ENCODE results near the gene TCF3.

Gene TCF3

DNA sequence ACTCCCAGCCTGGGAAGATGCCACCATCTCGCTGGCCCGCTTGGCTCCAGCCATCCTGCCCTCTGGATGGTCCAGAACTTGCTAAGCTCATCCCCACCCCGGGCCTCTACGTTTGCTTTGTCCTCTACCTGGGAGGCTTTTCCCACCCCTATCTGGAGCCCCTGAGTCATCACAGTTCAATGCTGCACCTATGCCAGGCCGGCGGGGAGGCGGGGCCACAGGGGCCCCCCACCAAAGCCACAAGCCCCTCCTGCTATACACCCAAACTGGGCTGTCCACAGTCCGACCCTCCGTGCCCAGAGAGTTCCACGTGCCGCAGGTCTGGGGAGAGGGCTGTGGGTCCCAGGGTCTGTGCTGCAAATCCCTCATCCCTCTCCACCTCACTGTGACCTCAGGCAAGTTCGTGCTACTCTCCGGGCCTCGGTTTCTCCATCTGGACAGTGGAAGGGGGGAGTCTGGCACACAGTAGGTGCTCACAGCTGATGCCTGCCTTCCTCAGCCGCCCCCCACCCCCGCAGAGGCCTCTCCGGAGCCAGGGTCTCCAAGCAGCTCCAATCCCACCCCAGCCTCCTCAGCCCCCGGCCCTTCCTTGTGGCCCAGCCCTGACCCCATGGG is 1.9 kb upstream of the TCF3 start:
- H3K27me3 ChIP-seq (ENCODE audit: insufficient read depth, low read length, poor library complexity) = no peaks in the 10 kb centered on the region
- ATAC-seq (ENCODE audit: insufficient read depth, low read depth) (no peak), DNase-seq (no peak)
- no peak overlapping the region for H3K4me3 ChIP-seq (ENCODE audit: low read depth in 1 of 2, low read length in 2 of 2)
- peaks cover 25% of the 10 kb centered on the region for H3K4me1 ChIP-seq (ENCODE audit: insufficient read depth, low read length)
- peaks cover 29% of the 10 kb centered on the region for H3K79me2 ChIP-seq (ENCODE audit: insufficient read depth, low read length)
- no peak overlapping the region for H3K27ac ChIP-seq (ENCODE audit: low read length)
- H2AFZ ChIP-seq (ENCODE audit: low read depth, low read length) = no peak overlapping the region
- peaks cover 11% of the 10 kb centered on the region for H3K36me3 ChIP-seq (ENCODE audit: insufficient read depth, low read length)
- no peak overlapping the region for H3K9ac ChIP-seq (ENCODE audit: low read depth, low read length)
- TF ChIP-seq EZH2 (IDR thresholded peaks at IDR 0.05; ENCODE audit: borderline replicate concordance, low read depth, low read length, severe bottlenecking) = no peak
- TF ChIP-seq, protein P1, sequence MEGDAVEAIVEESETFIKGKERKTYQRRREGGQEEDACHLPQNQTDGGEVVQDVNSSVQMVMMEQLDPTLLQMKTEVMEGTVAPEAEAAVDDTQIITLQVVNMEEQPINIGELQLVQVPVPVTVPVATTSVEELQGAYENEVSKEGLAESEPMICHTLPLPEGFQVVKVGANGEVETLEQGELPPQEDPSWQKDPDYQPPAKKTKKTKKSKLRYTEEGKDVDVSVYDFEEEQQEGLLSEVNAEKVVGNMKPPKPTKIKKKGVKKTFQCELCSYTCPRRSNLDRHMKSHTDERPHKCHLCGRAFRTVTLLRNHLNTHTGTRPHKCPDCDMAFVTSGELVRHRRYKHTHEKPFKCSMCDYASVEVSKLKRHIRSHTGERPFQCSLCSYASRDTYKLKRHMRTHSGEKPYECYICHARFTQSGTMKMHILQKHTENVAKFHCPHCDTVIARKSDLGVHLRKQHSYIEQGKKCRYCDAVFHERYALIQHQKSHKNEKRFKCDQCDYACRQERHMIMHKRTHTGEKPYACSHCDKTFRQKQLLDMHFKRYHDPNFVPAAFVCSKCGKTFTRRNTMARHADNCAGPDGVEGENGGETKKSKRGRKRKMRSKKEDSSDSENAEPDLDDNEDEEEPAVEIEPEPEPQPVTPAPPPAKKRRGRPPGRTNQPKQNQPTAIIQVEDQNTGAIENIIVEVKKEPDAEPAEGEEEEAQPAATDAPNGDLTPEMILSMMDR (IDR thresholded peaks at IDR 0.05; ENCODE audit: borderline replicate concordance, extremely low read depth, low read length, poor library complexity, severe bottlenecking) = no peak
- H3K9me3 ChIP-seq (ENCODE audit: insufficient read depth, low read length, severe bottlenecking) = no peaks in the 10 kb centered on the region
- no peak overlapping the region for H3K4me2 ChIP-seq (ENCODE audit: insufficient read depth, low read length)
- H4K20me1 ChIP-seq (ENCODE audit: insufficient read depth, low read length) = peaks cover 18% of the 10 kb centered on the region

DNA sequence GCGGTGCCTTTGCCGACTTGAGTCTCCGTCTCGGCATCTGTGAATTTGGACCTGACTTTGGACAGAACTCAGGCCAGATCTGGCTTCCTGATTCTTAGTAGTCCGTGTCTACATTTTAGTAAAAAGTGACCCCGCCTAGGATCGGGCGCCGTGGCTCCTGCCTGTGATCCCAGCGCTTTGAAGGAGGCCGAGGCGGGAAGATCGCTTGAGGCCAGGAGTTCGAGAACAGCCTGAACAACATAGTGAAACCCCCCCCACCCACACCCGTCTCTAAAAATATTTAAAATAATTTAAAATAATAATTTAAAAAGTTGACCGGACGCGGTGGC is 849 bp upstream of the TCF3 start:
- H3K9me3 ChIP-seq (ENCODE audit: insufficient read depth, low read length, severe bottlenecking) = no peaks in the 10 kb centered on the region
- peaks cover 39% of the 10 kb centered on the region for H3K79me2 ChIP-seq (ENCODE audit: insufficient read depth, low read length)
- peak overlapping the region; percentile 95 for H2AFZ ChIP-seq (ENCODE audit: low read depth, low read length)
- H3K36me3 ChIP-seq (ENCODE audit: insufficient read depth, low read length) = peaks cover 21% of the 10 kb centered on the region
- no peak for DNase-seq
- TF ChIP-seq, protein P1 (IDR thresholded peaks at IDR 0.05; ENCODE audit: borderline replicate concordance, extremely low read depth, low read length, poor library complexity, severe bottlenecking) = no peak
- TF ChIP-seq EZH2 (IDR thresholded peaks at IDR 0.05; ENCODE audit: borderline replicate concordance, low read depth, low read length, severe bottlenecking) = no peak
- H4K20me1 ChIP-seq (ENCODE audit: insufficient read depth, low read length) = peaks cover 28% of the 10 kb centered on the region
- H3K4me2 ChIP-seq (ENCODE audit: insufficient read depth, low read length) = peak overlapping the region; percentile 86
- ATAC-seq (ENCODE audit: insufficient read depth, low read depth) = no peak
- H3K4me1 ChIP-seq (ENCODE audit: insufficient read depth, low read length) = peaks cover 25% of the 10 kb centered on the region
- H3K9ac ChIP-seq (ENCODE audit: low read depth, low read length) = peak overlapping the region; percentile 84
- peak overlapping the region; percentile 39 to 83; a peak in 3 of 4 replicates for H3K4me3 ChIP-seq (ENCODE audit: low read depth in 1 of 2, low read length in 2 of 2)
- peak overlapping the region; percentile 88 for H3K27ac ChIP-seq (ENCODE audit: low read length)
- H3K27me3 ChIP-seq (ENCODE audit: insufficient read depth, low read length, poor library complexity) = no peaks in the 10 kb centered on the region

DNA sequence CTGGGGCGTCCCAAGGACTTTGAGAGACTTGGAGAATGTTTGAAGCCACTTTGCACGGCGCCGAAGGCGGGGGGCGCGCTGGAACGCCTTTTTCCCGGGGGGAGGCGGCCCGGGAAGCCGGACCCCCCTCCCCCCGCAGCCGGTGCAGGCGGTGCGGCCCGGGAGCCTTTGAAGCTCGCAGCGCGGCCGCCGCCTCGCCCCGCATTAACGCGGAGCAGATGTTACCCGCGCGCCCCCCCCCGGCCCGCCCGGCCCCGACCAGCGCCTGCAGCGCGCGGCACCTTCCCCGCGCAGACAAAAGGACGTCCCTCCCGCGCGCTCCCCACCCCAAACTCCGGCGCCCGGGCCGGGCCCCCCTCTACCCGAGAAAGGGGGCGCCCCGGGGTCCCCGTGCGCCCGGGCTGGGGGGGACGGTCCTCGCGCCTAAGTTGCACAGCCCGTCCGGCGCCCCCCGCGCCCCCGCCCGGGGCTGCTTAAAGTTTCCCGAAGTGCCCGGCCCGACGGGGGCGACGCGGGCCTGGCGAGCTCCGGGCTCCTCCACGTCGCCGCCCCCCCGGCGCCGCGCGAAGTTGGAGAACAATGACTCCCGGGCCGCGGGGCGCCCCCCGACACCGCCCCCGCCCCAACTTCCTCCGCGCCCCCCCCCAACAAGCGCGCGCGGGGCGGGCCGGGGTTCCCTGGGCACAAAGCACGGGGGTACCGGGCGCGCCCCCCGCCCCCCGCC is 685 bp downstream of the TCF3 start:
- DNase-seq (peak; percentile 59), ATAC-seq (ENCODE audit: insufficient read depth, low read depth) (peak; percentile 17)
- TF ChIP-seq EZH2 (IDR thresholded peaks at IDR 0.05; ENCODE audit: borderline replicate concordance, low read depth, low read length, severe bottlenecking) = no peak
- TF ChIP-seq, protein P1 (IDR thresholded peaks at IDR 0.05; ENCODE audit: borderline replicate concordance, extremely low read depth, low read length, poor library complexity, severe bottlenecking) = no peak
- H2AFZ ChIP-seq (ENCODE audit: low read depth, low read length) = peak overlapping the region; percentile 58
- peak overlapping the region; percentile 60 to 74; a peak in 3 of 4 replicates for H3K4me3 ChIP-seq (ENCODE audit: low read depth in 1 of 2, low read length in 2 of 2)
- no peaks in the 10 kb centered on the region for H3K27me3 ChIP-seq (ENCODE audit: insufficient read depth, low read length, poor library complexity)
- peaks cover 43% of the 10 kb centered on the region for H4K20me1 ChIP-seq (ENCODE audit: insufficient read depth, low read length)
- peaks cover 36% of the 10 kb centered on the region for H3K36me3 ChIP-seq (ENCODE audit: insufficient read depth, low read length)
- H3K27ac ChIP-seq (ENCODE audit: low read length) = peak overlapping the region; percentile 89
- H3K9me3 ChIP-seq (ENCODE audit: insufficient read depth, low read length, severe bottlenecking) = no peaks in the 10 kb centered on the region
- peak overlapping the region; percentile 76 for H3K9ac ChIP-seq (ENCODE audit: low read depth, low read length)
- peaks cover 25% of the 10 kb centered on the region for H3K4me1 ChIP-seq (ENCODE audit: insufficient read depth, low read length)
- peak overlapping the region; percentile 71 for H3K4me2 ChIP-seq (ENCODE audit: insufficient read depth, low read length)
- H3K79me2 ChIP-seq (ENCODE audit: insufficient read depth, low read length) = peaks cover 55% of the 10 kb centered on the region
